Endothelial cell of umbilical vein (primary cell): ENCODE measurements around the gene POMP. TPM values are rescaled to one million over a fixed set of nuclear protein-coding genes. Genes with fewer than 3 reads are reported as not detected.

Experiments used
- BruUV-seq: library from RNA; stranded (reverse); fragments of 400-500 nt; replicated peaks from 2 replicates; lab custom pipeline; 2021; lab: Mats Ljungman, UMichigan
- CTCF ChIA-PET: fragments of 300-600, 350-600 bp; sonication (Branson Sonifier 250); formaldehyde crosslinking; loops from one replicate; lab custom pipeline; 2021; ENCODE audit warnings: antibody characterized with exemption, inconsistent platforms; lab: Charles Lee
- POLR2A ChIA-PET: fragments of 300-600, 350-600 bp; sonication (Branson Sonifier 250); formaldehyde crosslinking; loops from one replicate; lab custom pipeline; 2021; ENCODE audit warnings: antibody characterized with exemption, inconsistent platforms; lab: Charles Lee
- DNase-seq: peaks from one replicate; pipeline ENCODE4 v3.0.0-alpha.2; 2011; ENCODE audit warnings: low read depth, low spot score
- FAIRE-seq: peaks from 2 replicates; lab custom pipeline; 2011; peaks lifted over from hg19 to GRCh38; lab: Jason Lieb, UNC
- H2AFZ ChIP-seq: 2 replicates; pipeline ENCODE4 v1.6.0; 2012; ENCODE audit warnings: low read depth, low read length, control low read depth, inconsistent platforms
- H3K27ac ChIP-seq: 2 replicates; pipeline ENCODE4 v1.5.1; 2011; ENCODE audit warnings: low read depth, mild to moderate bottlenecking, control low read depth, low read length, moderate library complexity; ENCODE audit not compliant: insufficient read depth
- H3K27me3 ChIP-seq, 2 experiments: 2 replicates each; pipeline versions ENCODE4 v1.6.0 to v1.6.1; 2011; ENCODE audit warnings: low read length in 2 of 2, mixed read lengths in 1 of 2; ENCODE audit not compliant: control insufficient read depth in 2 of 2, insufficient read depth in 2 of 2
- H3K36me3 ChIP-seq, 2 experiments: 2 replicates in 1 of 2; 3 replicates in 1 of 2; pipeline ENCODE4 v1.5.1; 2011; ENCODE audit warnings: low read length in 2 of 2, mild to moderate bottlenecking in 1 of 2, moderate library complexity in 1 of 2; ENCODE audit not compliant: control insufficient read depth in 2 of 2, insufficient read depth in 2 of 2; ENCODE audit errors: extremely low read depth in 1 of 2
- H3K4me1 ChIP-seq: 3 replicates; pipeline ENCODE4 v1.5.1; 2011; ENCODE audit warnings: mild to moderate bottlenecking, low read length; ENCODE audit not compliant: control insufficient read depth, insufficient read depth; ENCODE audit errors: extremely low read depth
- H3K4me2 ChIP-seq: 2 replicates; pipeline ENCODE4 v1.6.1; 2011; ENCODE audit warnings: low read length, control low read depth, mixed read lengths; ENCODE audit not compliant: insufficient read depth
- H3K4me3 ChIP-seq, 3 experiments: fragments of 200-600 bp in 1 of 3; sonication (generic), shearing (Covaris generic) in 1 of 3; replicated peaks in 1 of 3; 2 replicates each; pipeline ENCODE4 v1.5.1; 2011 to 2016; ENCODE audit warnings: control low read depth in 3 of 3, low read length in 3 of 3, mild to moderate bottlenecking in 2 of 3, inconsistent platforms in 1 of 3, low read depth in 1 of 3, moderate library complexity in 1 of 3; ENCODE audit not compliant: insufficient read depth in 1 of 3
- H3K79me2 ChIP-seq: 2 replicates; pipeline ENCODE4 v1.6.0; 2012; ENCODE audit warnings: low read length, inconsistent platforms; ENCODE audit not compliant: control insufficient read depth, insufficient read depth
- H3K9ac ChIP-seq: replicated peaks from 2 replicates; pipeline ENCODE3; 2011; ENCODE audit warnings: low read length, control low read depth; ENCODE audit not compliant: insufficient read depth; ENCODE audit errors: extremely low read depth
- H3K9me1 ChIP-seq: replicated peaks from 3 replicates; pipeline ENCODE4 v1.6.0; 2011; ENCODE audit warnings: mild to moderate bottlenecking, low read length; ENCODE audit not compliant: control insufficient read depth, insufficient read depth; ENCODE audit errors: extremely low read depth
- H3K9me3 ChIP-seq: replicated peaks from 2 replicates; pipeline ENCODE4 v1.5.1; 2012; ENCODE audit warnings: low read length, inconsistent platforms; ENCODE audit not compliant: control insufficient read depth, insufficient read depth
- H4K20me1 ChIP-seq: replicated peaks from 2 replicates; pipeline ENCODE3; 2011; ENCODE audit warnings: mild to moderate bottlenecking, low read length; ENCODE audit not compliant: control insufficient read depth, insufficient read depth; ENCODE audit errors: extremely low read depth
- CTCF ChIP-seq, 2 donors: IDR thresholded peaks; 1 replicate in 1 of 2; 2 replicates in 1 of 2; pipeline ENCODE4 v1.5.1; 2011; ENCODE audit warnings: low read length in 2 of 2, mild to moderate bottlenecking in 2 of 2, moderate library complexity in 2 of 2, control low read depth in 1 of 2, inconsistent platforms in 1 of 2, low read depth in 1 of 2; ENCODE audit not compliant: insufficient read depth in 1 of 2; ENCODE audit errors: extremely low read depth in 1 of 2
- EZH2 ChIP-seq: IDR thresholded peaks from 2 replicates; pipeline ENCODE4 v1.6.1; 2012; ENCODE audit warnings: borderline replicate concordance, low read depth, mild to moderate bottlenecking, moderate library complexity, low read length, inconsistent platforms; ENCODE audit not compliant: severe bottlenecking
- FOS ChIP-seq: IDR thresholded peaks from 2 replicates; pipeline ENCODE4 v1.6.1; 2011; ENCODE audit warnings: mild to moderate bottlenecking, low read length, moderate library complexity, borderline replicate concordance; ENCODE audit not compliant: insufficient read depth
- GATA2 ChIP-seq: IDR thresholded peaks from 2 replicates; pipeline ENCODE4 v1.7.0; 2011; ENCODE audit warnings: low read depth, mild to moderate bottlenecking, moderate library complexity, mixed read lengths, low read length; ENCODE audit not compliant: insufficient read length, insufficient read depth
- JUN ChIP-seq: IDR thresholded peaks from 2 replicates; pipeline ENCODE4 v1.6.1; 2011; ENCODE audit warnings: borderline replicate concordance, low read depth; ENCODE audit not compliant: insufficient read length, insufficient read depth
- MAX ChIP-seq: IDR thresholded peaks from 2 replicates; pipeline ENCODE4 v1.6.1; 2011; ENCODE audit not compliant: insufficient read depth, insufficient read length
- MYC ChIP-seq: IDR thresholded peaks from one replicate; pipeline ENCODE4 v1.6.1; 2011; ENCODE audit warnings: mild to moderate bottlenecking, low read depth, low read length
- POLR2A ChIP-seq: IDR thresholded peaks from 2 replicates; pipeline ENCODE4 v1.6.1; 2012; ENCODE audit warnings: low read depth, mild to moderate bottlenecking, control low read depth, low read length
- POLR2AphosphoS5 ChIP-seq: IDR thresholded peaks from 2 replicates; pipeline ENCODE4 v1.6.1; 2012; ENCODE audit warnings: low read depth, mild to moderate bottlenecking, control low read depth, low read length, moderate library complexity; ENCODE audit not compliant: insufficient read depth
- dilution Hi-C: fragments of 300-500 bp; cut with MboI; formaldehyde crosslinking; loops from one replicate; pipeline ENCODE4 v1.15.0; 2019; ENCODE audit warnings: low sequenced_read_pairs; ENCODE audit not compliant: extremely low pct_ligation_motif_present
- intact Hi-C: fragments of 100-400 bp; cut with micrococcal nuclease; formaldehyde crosslinking; loops from one replicate; pipeline ENCODE4 v1.10.0; 2022
- polyA plus RNA-seq, 4 experiments: library from polyadenylated mRNA; depleted of rRNA in 3 of 4; stranded (reverse) in 3 of 4; unstranded in 1 of 4; fragments of >200 nt; gene quantifications; 2 replicates each; pipeline versions ENCODE4 v1.2.1 to v1.2.3, GENCODE V29; 2011 to 2012; ENCODE audit warnings: missing spikeins in 1 of 4
- total RNA-seq: library from RNA; stranded (reverse); gene quantifications from 2 replicates; pipeline ENCODE4 v1.2.3, GENCODE V29; 2021

POMP gene
- total and polyA plus RNA-seq, 2 donors (not counting 3 experiments of a cell fraction or from before 2014, with no cell fraction given) = 27.0 to 88.9 TPM

DNA sequence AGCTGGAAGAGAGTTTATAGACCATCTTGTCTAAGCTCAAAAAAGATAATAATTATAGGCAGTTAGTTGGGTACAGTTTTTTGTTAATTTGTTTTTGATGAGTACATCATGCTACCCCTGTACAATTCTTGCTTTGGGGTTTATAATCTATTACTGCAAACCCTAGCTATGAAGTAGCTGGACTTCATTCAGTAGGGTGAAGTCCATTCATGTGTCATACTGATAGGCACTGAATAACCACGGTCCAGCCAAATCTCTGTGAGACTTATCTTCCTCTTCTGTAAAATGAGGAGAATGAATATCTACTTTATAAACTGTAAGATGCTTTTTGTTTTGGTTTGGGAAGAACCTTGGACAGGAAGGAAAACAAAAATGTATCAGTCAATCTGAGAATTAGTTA is 40.3 kb downstream of the POMP start:
- Histone ChIP-seq H3K27me3 (peaks cover 0 to 3% of the 10 kb centered on the region in 2 experiments), H3K9me3 (no peaks in the 10 kb centered on the region)
- CTCF ChIA-PET = interaction anchor here (0.9 to 1.8 kb wide), 3 partner anchors 9 to 97 kb away, joined by 3 to 8 read pairs (median 5); partner anchors contain the start of gene SLC46A3

DNA sequence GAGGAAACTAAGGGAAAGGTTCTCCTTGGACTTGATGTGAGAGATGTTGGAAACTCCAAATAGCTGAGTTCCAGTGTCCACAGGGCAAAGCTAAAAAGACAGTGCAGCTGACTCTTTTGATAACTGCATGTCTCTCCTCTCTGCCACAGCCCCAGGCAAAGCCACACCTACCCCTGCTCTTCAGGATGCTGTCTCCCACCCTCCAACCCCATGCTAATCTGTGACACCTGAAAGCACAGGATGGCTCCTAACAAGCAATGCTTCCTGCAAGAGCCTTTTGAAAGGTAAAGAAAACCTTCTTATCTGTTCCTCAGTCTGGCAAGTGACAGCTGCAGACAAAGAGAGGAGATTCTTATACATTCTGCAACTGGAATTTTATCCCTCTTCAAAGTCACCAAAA is 45.4 kb downstream of the POMP start:
- CTCF ChIA-PET = no interaction called here
- FAIRE-seq (no peak), DNase-seq (no peak)
- H3K4me3 ChIP-seq = no peak overlapping the region
- H3K9me1 ChIP-seq = no peaks in the 10 kb centered on the region
- dilution Hi-C loops = no loop called here
- H3K9me3 ChIP-seq = no peaks in the 10 kb centered on the region
- POLR2A ChIA-PET = no interaction called here
- no peak overlapping the region for H2AFZ ChIP-seq
- no TSS peak for BruUV-seq
- no peak overlapping the region for H3K4me2 ChIP-seq
- H3K27me3 ChIP-seq = peaks cover 1 to 4% of the 10 kb centered on the region in 2 experiments
- H3K9ac ChIP-seq = no peak overlapping the region
- H3K4me1 ChIP-seq = no peaks in the 10 kb centered on the region
- H4K20me1 ChIP-seq = no peaks in the 10 kb centered on the region
- no peaks in the 10 kb centered on the region for H3K79me2 ChIP-seq
- no peak for TF ChIP-seq POLR2AphosphoS5
- TF ChIP-seq CTCF (IDR thresholded peaks at IDR 0.05; ENCODE audit: extremely low read depth in 1 of 2, insufficient read depth in 1 of 2, low read depth in 1 of 2, low read length in 2 of 2) = no peak
- no peak for TF ChIP-seq MYC
- TF ChIP-seq FOS = no peak
- TF ChIP-seq MAX = no peak
- intact Hi-C loops = no loop called here
- no peaks in the 10 kb centered on the region for H3K36me3 ChIP-seq
- no peak overlapping the region for H3K27ac ChIP-seq

More for the DNA sequence above, 40.3 kb downstream of the POMP start:
- Histone ChIP-seq H3K79me2 (no peaks in the 10 kb centered on the region), H3K9me1 (no peaks in the 10 kb centered on the region), H3K4me3 (no peak overlapping the region), H4K20me1 (no peaks in the 10 kb centered on the region), H3K4me1 (no peaks in the 10 kb centered on the region), H3K36me3 (no peaks in the 10 kb centered on the region), H2AFZ (no peak overlapping the region), H3K9ac (no peak overlapping the region), H3K27ac (no peak overlapping the region), H3K4me2 (no peak overlapping the region)
- FAIRE-seq (no peak), DNase-seq (no peak)
- BruUV-seq = no TSS peak
- dilution Hi-C loops (no loop called here), intact Hi-C loops (no loop called here)
- POLR2A ChIA-PET = no interaction called here
- TF ChIP-seq GATA2 (no peak), EZH2 (no peak), POLR2AphosphoS5 (no peak), FOS (no peak), MAX (no peak), POLR2A (no peak), JUN (no peak)
